Ishikawa (cell line): Measurements from ENCODE around the gene CCDC66.

Source experiments
- CEBPB ChIP-seq: IDR thresholded peaks from 2 replicates; pipeline ENCODE4 v1.6.1; 2012
- CREB1 ChIP-seq: IDR thresholded peaks from 2 replicates; pipeline ENCODE4 v1.6.1; 2012; ENCODE audit warnings: low read depth
- EGR1 ChIP-seq: IDR thresholded peaks from 2 replicates; pipeline ENCODE4 v1.6.1; 2012
- EP300 ChIP-seq: IDR thresholded peaks from 2 replicates; pipeline ENCODE4 v1.6.1; 2012; ENCODE audit warnings: borderline replicate concordance
- FOXM1 ChIP-seq: IDR thresholded peaks from 2 replicates; pipeline ENCODE4 v1.6.1; 2012; ENCODE audit warnings: low read depth, borderline replicate concordance
- MAX ChIP-seq: IDR thresholded peaks from 2 replicates; pipeline ENCODE4 v1.6.1; 2012
- NFIC ChIP-seq: IDR thresholded peaks from 2 replicates; pipeline ENCODE4 v1.6.1; 2012
- RAD21 ChIP-seq: IDR thresholded peaks from 2 replicates; pipeline ENCODE4 v1.6.1; 2012; ENCODE audit warnings: low read depth
- REST ChIP-seq: IDR thresholded peaks from 2 replicates; pipeline ENCODE4 v1.6.1; 2012; ENCODE audit warnings: low read depth, mild to moderate bottlenecking
- TAF1 ChIP-seq: IDR thresholded peaks from 2 replicates; pipeline ENCODE4 v1.6.1; 2012; ENCODE audit warnings: low read depth, mild to moderate bottlenecking
- TCF12 ChIP-seq: IDR thresholded peaks from 2 replicates; pipeline ENCODE4 v1.6.1; 2012; ENCODE audit warnings: low read depth
- TEAD4 ChIP-seq: IDR thresholded peaks from 2 replicates; pipeline ENCODE4 v1.6.1; 2012
- USF1 ChIP-seq: IDR thresholded peaks from 2 replicates; pipeline ENCODE4 v1.6.1; 2012
- YY1 ChIP-seq: IDR thresholded peaks from 2 replicates; pipeline ENCODE4 v1.6.1; 2012; ENCODE audit warnings: low read depth
- ZBTB7A ChIP-seq: IDR thresholded peaks from 2 replicates; pipeline ENCODE4 v1.6.1; 2012; ENCODE audit warnings: low read depth

Gene CCDC66

GRCh38 chr3:56547486-56547885 lies 9.5 kb upstream of the CCDC66 start:
- TF ChIP-seq MAX (no peak), REST (no peak), CEBPB (no peak), FOXM1 (no peak), RAD21 (peak; percentile 20; the same call in 1 of the 2 replicates), ZBTB7A (no peak), TEAD4 (no peak)

- TF ChIP-seq EP300 (no peak), YY1 (no peak), TCF12 (no peak), EGR1 (no peak), CEBPB (no peak), REST (no peak), FOXM1 (no peak), RAD21 (no peak), CREB1 (no peak), TAF1 (no peak), ZBTB7A (no peak)
Measured at GRCh38 chr3:56557831-56558170, 826 bp downstream of the CCDC66 start.

GRCh38 chr3:56573501-56573900 lies 16.5 kb downstream of the CCDC66 start:
- TF ChIP-seq ZBTB7A (no peak), REST (no peak), NFIC (no peak), EP300 (no peak), RAD21 (no peak), USF1 (no peak), TCF12 (no peak), FOXM1 (no peak), CREB1 (no peak), EGR1 (no peak), CEBPB (no peak), TAF1 (no peak)

GRCh38 chr3:56590814-56591213 lies 33.8 kb downstream of the CCDC66 start:
- TF ChIP-seq ZBTB7A: no peak
- TF ChIP-seq TEAD4: peak; percentile 59
- TF ChIP-seq FOXM1: no peak
- TF ChIP-seq NFIC: 0 out of 2 replicates have a peak, but pooled peaks have one; percentile 5
- TF ChIP-seq YY1: no peak

- TF ChIP-seq RAD21 (no peak), EGR1 (no peak), REST (no peak), CEBPB (no peak), TAF1 (no peak), TCF12 (no peak), TEAD4 (no peak), FOXM1 (no peak), CREB1 (no peak), EP300 (no peak), NFIC (no peak), YY1 (no peak), ZBTB7A (no peak), USF1 (no peak), MAX (no peak)
Measured at GRCh38 chr3:56591262-56591661, 34.3 kb downstream of the CCDC66 start.
